Muscle of arm (tissue), 12 donors: Measurements from ENCODE around the gene RNU6-1. TPM values are rescaled to one million over a fixed set of nuclear protein-coding genes. Genes with fewer than 3 reads are reported as not detected.
A peak's percentile ranks its signal among the peaks of the same experiment; 100 is the strongest.

ENCODE experiments used
- DNase-seq: peaks from one replicate; pipeline ENCODE4 v3.0.0-alpha.2; 2013
- polyA plus RNA-seq, 12 donors: library from polyadenylated mRNA; unstranded; fragments of 120-200 nt; gene quantifications; one replicate each; pipeline ENCODE4 v1.2.1, GENCODE V29; 2013; ENCODE audit not compliant: insufficient read length in 12 of 12

The RNU6-1 gene
- polyA plus RNA-seq, 12 donors: not detected

GRCh38 chr15:67833710-67834511 is 5.9 kb downstream of the RNU6-1 start:
- peak; percentile 27 for DNase-seq

- no peak for DNase-seq
Measured at GRCh38 chr15:67832897-67833709, 6.7 kb downstream of the RNU6-1 start.

GRCh38 chr15:67832031-67832551 is 7.8 kb downstream of the RNU6-1 start:
- no peak for DNase-seq

- DNase-seq: no peak
Measured at GRCh38 chr15:67831363-67831762, 8.5 kb downstream of the RNU6-1 start.

GRCh38 chr15:67829647-67830504 is 10.0 kb downstream of the RNU6-1 start:
- no peak for DNase-seq

GRCh38 chr15:67828969-67829646 is 10.7 kb downstream of the RNU6-1 start:
- no peak for DNase-seq

- no peak for DNase-seq
Measured at GRCh38 chr15:67828278-67828968, 11.4 kb downstream of the RNU6-1 start.

GRCh38 chr15:67827562-67828277 is 12.1 kb downstream of the RNU6-1 start:
- no peak for DNase-seq

GRCh38 chr15:67826717-67827561 is 12.9 kb downstream of the RNU6-1 start:
- DNase-seq: no peak

GRCh38 chr15:67825881-67826716 is 13.7 kb downstream of the RNU6-1 start:
- no peak for DNase-seq

- peak; percentile 21 for DNase-seq
Measured at GRCh38 chr15:67824976-67825880, 14.6 kb downstream of the RNU6-1 start, which contains the start of gene SKOR1. SKOR1 (plus strand) TSS chr15:67825509; CDS start chr15:67825603, 94 bp downstream.

GRCh38 chr15:67824197-67824968 is 15.5 kb downstream of the RNU6-1 start:
- DNase-seq: no peak

- no peak for DNase-seq
Measured at GRCh38 chr15:67823314-67824196, 16.3 kb downstream of the RNU6-1 start.

GRCh38 chr15:67822537-67823313 is 17.1 kb downstream of the RNU6-1 start:
- DNase-seq: no peak
